Breast epithelium (tissue), 4 donors: Measurements from ENCODE around the gene IFI27. TPM values are rescaled to one million over a fixed set of nuclear protein-coding genes. Genes with fewer than 3 reads are reported as not detected.
A peak's percentile ranks its signal among the peaks of the same experiment; 100 is the strongest.

Source experiments
- DNase-seq, 2 donors: peaks; one replicate each; pipeline ENCODE4 v3.0.0-alpha.2; 2019; ENCODE audit warnings: low spot score in 2 of 2
- H3K27ac ChIP-seq, 2 donors: fragments of 200-600 bp; sonication (generic) in 1 of 2; one replicate each; pipeline ENCODE4 v1.5.1; 2016 to 2019; ENCODE audit warnings: mild to moderate bottlenecking in 1 of 2
- H3K27me3 ChIP-seq, 2 donors: fragments of 200-600 bp; sonication (generic) in 1 of 2; one replicate each; pipeline versions ENCODE4 v1.5.1 to v1.6.0; 2017 to 2019; ENCODE audit warnings: control low read depth in 1 of 2, mild to moderate bottlenecking in 1 of 2
- H3K36me3 ChIP-seq: fragments of 200-600 bp; one replicate; pipeline ENCODE4 v1.5.1; 2019
- H3K4me1 ChIP-seq, 2 donors: fragments of 200-600 bp; sonication (generic); one replicate each; pipeline ENCODE4 v1.5.1; 2016 to 2019; ENCODE audit warnings: control low read depth in 1 of 2
- H3K4me3 ChIP-seq, 3 donors: fragments of 200-600 bp; sonication (generic); 1 replicate in 2 of 3; 2 replicates in 1 of 3; pipeline ENCODE4 v1.5.1; 2016 to 2019; ENCODE audit warnings: mild to moderate bottlenecking in 3 of 3, moderate library complexity in 2 of 3
- H3K9me3 ChIP-seq, 2 donors: fragments of 200-600 bp; sonication (generic) in 1 of 2; one replicate each; pipeline ENCODE4 v1.5.1; 2016 to 2019; ENCODE audit warnings: control low read depth in 1 of 2
- POLR2A ChIP-seq: fragments of 450-650 bp; IDR thresholded peaks from one replicate; pipeline ENCODE4 v1.6.1; 2016; ENCODE audit warnings: antibody characterized with exemption, mild to moderate bottlenecking, moderate library complexity
- POLR2AphosphoS5 ChIP-seq, 3 donors: sonication (generic); formaldehyde crosslinking; IDR thresholded peaks; one replicate each; pipeline ENCODE4 v1.6.1; 2017; ENCODE audit warnings: antibody characterized with exemption in 3 of 3
- intact Hi-C: fragments of 100-400 bp; cut with DNase I; formaldehyde crosslinking; loops from one replicate; pipeline ENCODE4 v1.15.1; 2023; ENCODE audit warnings: low total_unique reads
- total RNA-seq, 3 donors: library from RNA; depleted of rRNA; stranded (reverse); fragments of >200 nt; gene quantifications; one replicate each; pipeline ENCODE4 v1.1.0, GENCODE V29; 2016
- TF ChIP-seq, protein P1 (sequence below), 3 donors: fragments of 450-650 bp; IDR thresholded peaks; one replicate each; pipeline ENCODE4 v1.5.1; 2016 to 2017; ENCODE audit warnings: antibody characterized with exemption in 3 of 3, mild to moderate bottlenecking in 3 of 3, moderate library complexity in 3 of 3

IFI27 gene
- total RNA-seq, 3 donors from 2014 or later, result 101 to 196 (median 160) TPM

DNA sequence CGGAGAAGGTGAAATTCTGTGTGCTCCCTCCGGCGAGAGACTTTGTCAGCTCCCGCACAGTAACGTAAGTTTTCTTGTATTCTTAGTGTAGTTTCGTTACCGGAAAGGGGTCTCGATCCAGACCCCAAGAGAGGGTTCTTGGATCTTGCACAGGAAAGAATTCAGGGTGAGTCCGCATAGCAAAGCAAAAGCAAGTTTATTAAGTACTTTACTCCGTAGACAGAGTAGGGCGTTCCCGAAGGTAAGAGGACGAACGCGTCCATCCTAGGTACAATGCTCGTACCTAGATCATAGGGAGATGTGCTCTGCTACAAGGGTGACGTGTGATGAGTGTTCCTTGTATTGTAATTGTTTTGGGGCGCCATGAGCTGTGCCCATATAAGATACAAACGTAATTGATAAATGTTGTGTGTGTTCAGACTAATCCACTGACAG, 29.1 kb upstream of the IFI27 start:
- peak overlapping the region; percentile 86 to 97 for H3K27ac ChIP-seq
- peaks cover 0 to 12% of the 10 kb centered on the region in 2 donors for H3K4me1 ChIP-seq
- no peak for DNase-seq
- no peaks in the 10 kb centered on the region for H3K27me3 ChIP-seq
- intact Hi-C loops, result no loop called here
- peak overlapping the region; percentile 83 to 97 (median 97) for H3K4me3 ChIP-seq
- H3K36me3 ChIP-seq, result no peaks in the 10 kb centered on the region
- no peaks in the 10 kb centered on the region for H3K9me3 ChIP-seq
- TF ChIP-seq, protein P1, sequence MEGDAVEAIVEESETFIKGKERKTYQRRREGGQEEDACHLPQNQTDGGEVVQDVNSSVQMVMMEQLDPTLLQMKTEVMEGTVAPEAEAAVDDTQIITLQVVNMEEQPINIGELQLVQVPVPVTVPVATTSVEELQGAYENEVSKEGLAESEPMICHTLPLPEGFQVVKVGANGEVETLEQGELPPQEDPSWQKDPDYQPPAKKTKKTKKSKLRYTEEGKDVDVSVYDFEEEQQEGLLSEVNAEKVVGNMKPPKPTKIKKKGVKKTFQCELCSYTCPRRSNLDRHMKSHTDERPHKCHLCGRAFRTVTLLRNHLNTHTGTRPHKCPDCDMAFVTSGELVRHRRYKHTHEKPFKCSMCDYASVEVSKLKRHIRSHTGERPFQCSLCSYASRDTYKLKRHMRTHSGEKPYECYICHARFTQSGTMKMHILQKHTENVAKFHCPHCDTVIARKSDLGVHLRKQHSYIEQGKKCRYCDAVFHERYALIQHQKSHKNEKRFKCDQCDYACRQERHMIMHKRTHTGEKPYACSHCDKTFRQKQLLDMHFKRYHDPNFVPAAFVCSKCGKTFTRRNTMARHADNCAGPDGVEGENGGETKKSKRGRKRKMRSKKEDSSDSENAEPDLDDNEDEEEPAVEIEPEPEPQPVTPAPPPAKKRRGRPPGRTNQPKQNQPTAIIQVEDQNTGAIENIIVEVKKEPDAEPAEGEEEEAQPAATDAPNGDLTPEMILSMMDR (IDR thresholded peaks at IDR 0.05), result no peak
- no peak for TF ChIP-seq POLR2AphosphoS5 (IDR thresholded peaks at IDR 0.05)
- TF ChIP-seq POLR2A, result no peak

DNA sequence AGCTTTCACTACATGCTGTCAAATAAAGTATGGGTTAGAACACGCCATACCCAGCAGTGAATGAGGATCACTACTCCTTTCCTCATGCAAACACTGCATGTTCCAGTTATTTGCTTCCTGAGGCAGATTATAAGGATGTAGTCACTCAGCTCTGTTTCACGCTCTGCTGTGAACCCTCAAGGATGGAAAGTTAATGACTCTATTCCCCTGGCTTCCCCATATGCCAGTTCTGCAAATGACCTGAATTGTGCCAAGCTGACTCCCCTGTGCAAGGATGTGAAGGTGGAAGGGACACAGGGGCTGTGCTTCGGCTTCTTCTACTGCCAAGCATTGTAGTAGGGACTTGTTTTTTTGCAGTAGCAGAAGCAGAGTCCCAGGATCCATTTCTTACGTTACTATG, 22.6 kb upstream of the IFI27 start:
- TF ChIP-seq, protein P1 (IDR thresholded peaks at IDR 0.05), result no peak
- TF ChIP-seq POLR2AphosphoS5 (IDR thresholded peaks at IDR 0.05) (no peak), POLR2A (no peak)
- Histone ChIP-seq H3K4me3 (no peak overlapping the region), H3K27ac (no peak overlapping the region), H3K9me3 (no peaks in the 10 kb centered on the region), H3K4me1 (no peaks in the 10 kb centered on the region), H3K27me3 (no peaks in the 10 kb centered on the region), H3K36me3 (no peaks in the 10 kb centered on the region)
- intact Hi-C loops, result no loop called here
- DNase-seq, result no peak

DNA sequence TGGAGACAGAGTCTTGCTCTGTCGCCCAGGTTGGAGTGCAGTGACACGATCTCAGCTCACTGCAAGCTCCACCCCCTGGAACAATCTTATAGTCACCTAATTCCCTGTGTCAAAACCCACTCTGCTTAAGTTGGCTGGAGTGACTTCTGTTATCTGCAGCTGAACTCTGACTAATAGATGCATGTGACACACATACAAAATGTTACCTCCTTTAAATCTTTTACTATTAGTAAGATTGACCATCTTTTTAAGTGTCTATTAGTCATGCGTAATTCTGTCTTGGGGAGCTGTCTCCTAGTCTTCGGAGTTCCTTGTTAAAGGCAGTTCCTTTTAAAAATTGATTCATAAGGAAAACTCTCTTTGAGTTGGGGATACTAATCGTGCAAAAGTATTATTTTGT, 22.0 kb upstream of the IFI27 start:
- no peak overlapping the region for H3K27ac ChIP-seq
- intact Hi-C loops, result no loop called here
- TF ChIP-seq POLR2AphosphoS5 (IDR thresholded peaks at IDR 0.05) (no peak), POLR2A (no peak)
- TF ChIP-seq, protein P1 (IDR thresholded peaks at IDR 0.05), result no peak
- H3K36me3 ChIP-seq, result no peaks in the 10 kb centered on the region
- H3K27me3 ChIP-seq, result no peaks in the 10 kb centered on the region
- DNase-seq, result no peak
- no peaks in the 10 kb centered on the region for H3K9me3 ChIP-seq
- no peak overlapping the region for H3K4me3 ChIP-seq
- H3K4me1 ChIP-seq, result no peaks in the 10 kb centered on the region

DNA sequence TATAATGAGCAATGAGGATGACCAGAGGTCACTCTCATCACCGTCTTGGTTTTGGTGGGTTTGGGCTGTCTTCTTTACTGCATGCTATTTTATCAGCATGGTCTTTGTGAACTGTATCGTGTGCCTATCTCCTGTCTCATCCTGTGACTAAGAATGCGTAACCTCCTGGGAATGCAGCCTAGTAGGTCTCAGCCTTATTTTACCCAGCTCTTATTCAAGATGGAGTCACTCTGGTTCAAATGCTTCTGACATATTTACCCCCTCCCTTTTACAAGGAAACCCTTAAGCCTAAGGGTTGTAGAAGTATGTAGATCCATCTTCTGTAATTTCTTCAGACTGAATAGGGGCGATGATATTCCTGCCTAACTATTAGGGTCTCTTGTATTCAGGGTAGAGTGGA, 21.1 kb upstream of the IFI27 start:
- TF ChIP-seq POLR2AphosphoS5 (IDR thresholded peaks at IDR 0.05) (no peak), POLR2A (no peak)
- TF ChIP-seq, protein P1 (IDR thresholded peaks at IDR 0.05), result no peak
- DNase-seq, result no peak
- no peaks in the 10 kb centered on the region for H3K27me3 ChIP-seq
- no peaks in the 10 kb centered on the region for H3K9me3 ChIP-seq
- no peaks in the 10 kb centered on the region for H3K4me1 ChIP-seq
- intact Hi-C loops, result no loop called here
- no peaks in the 10 kb centered on the region for H3K36me3 ChIP-seq
- H3K27ac ChIP-seq, result no peak overlapping the region
- no peak overlapping the region for H3K4me3 ChIP-seq

- Histone ChIP-seq H3K27ac (no peak overlapping the region), H3K4me1 (no peaks in the 10 kb centered on the region), H3K4me3 (no peak overlapping the region), H3K27me3 (no peaks in the 10 kb centered on the region), H3K9me3 (no peaks in the 10 kb centered on the region), H3K36me3 (no peaks in the 10 kb centered on the region)
- TF ChIP-seq, protein P1 (IDR thresholded peaks at IDR 0.05), result no peak
- TF ChIP-seq POLR2A (no peak), POLR2AphosphoS5 (IDR thresholded peaks at IDR 0.05) (no peak)
- intact Hi-C loops, result no loop called here
- no peak for DNase-seq
These were observed 17.1 kb upstream of the IFI27 start for GRCh38 chr14:94093418-94093817.
